ENCODE results near the gene TRIM46. TPM values are rescaled to one million over a fixed set of nuclear protein-coding genes. Genes with fewer than 3 reads are reported as not detected.

The TRIM46 gene
- total and polyA plus RNA-seq, 2 of the 13 experiments (the other 11 are each of a cell fraction or from before 2014, with no cell fraction given) = 0.04 to 0.09 TPM

GRCh38 chr1:155178441-155179111 is 4.9 kb downstream of the TRIM46 start (continued):
- no peak for TF ChIP-seq ZNF367 (CRISPR knock-in tag; IDR thresholded peaks at IDR 0.05; ENCODE audit: borderline replicate concordance)
- TF ChIP-seq EP300 (IDR thresholded peaks at IDR 0.05; ENCODE audit: low read depth in 2 of 2, low read length in 2 of 2) = peak in 1 of 2 experiments; percentile 39; a peak in 1 of 4 replicates
- no peak for TF ChIP-seq EP300 (CRISPR knock-in tag; IDR thresholded peaks at IDR 0.05; ENCODE audit: borderline replicate concordance)
- 0 out of 2 replicates have a peak, but pooled peaks have one; percentile 29 for TF ChIP-seq POLR2AphosphoS5 (IDR thresholded peaks at IDR 0.05; ENCODE audit: low read depth, low read length)
- no peak; the same call in 1 of the 2 replicates for TF ChIP-seq SOX5 (CRISPR knock-in tag; IDR thresholded peaks at IDR 0.05; ENCODE audit: borderline replicate concordance)
- TF ChIP-seq RORA (CRISPR knock-in tag; IDR thresholded peaks at IDR 0.05) = no peak
- TF ChIP-seq SOX6 (IDR thresholded peaks at IDR 0.05) = no peak
- TF ChIP-seq SOX6 (CRISPR knock-in tag; IDR thresholded peaks at IDR 0.05) = peak; percentile 58
- TF ChIP-seq ZSCAN21 (CRISPR knock-in tag; IDR thresholded peaks at IDR 0.05; ENCODE audit: borderline replicate concordance) = 0 out of 2 replicates have a peak, but pooled peaks have one; percentile 8
- TF ChIP-seq SP4 (CRISPR knock-in tag; IDR thresholded peaks at IDR 0.05) = no peak
- peak; percentile 71 for TF ChIP-seq ZNF574 (CRISPR knock-in tag; IDR thresholded peaks at IDR 0.05)
- TF ChIP-seq, protein P1, sequence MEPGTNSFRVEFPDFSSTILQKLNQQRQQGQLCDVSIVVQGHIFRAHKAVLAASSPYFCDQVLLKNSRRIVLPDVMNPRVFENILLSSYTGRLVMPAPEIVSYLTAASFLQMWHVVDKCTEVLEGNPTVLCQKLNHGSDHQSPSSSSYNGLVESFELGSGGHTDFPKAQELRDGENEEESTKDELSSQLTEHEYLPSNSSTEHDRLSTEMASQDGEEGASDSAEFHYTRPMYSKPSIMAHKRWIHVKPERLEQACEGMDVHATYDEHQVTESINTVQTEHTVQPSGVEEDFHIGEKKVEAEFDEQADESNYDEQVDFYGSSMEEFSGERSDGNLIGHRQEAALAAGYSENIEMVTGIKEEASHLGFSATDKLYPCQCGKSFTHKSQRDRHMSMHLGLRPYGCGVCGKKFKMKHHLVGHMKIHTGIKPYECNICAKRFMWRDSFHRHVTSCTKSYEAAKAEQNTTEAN (CRISPR knock-in tag; conservative IDR thresholded peaks at IDR 0.05) = no peak
- TF ChIP-seq, protein P2, sequence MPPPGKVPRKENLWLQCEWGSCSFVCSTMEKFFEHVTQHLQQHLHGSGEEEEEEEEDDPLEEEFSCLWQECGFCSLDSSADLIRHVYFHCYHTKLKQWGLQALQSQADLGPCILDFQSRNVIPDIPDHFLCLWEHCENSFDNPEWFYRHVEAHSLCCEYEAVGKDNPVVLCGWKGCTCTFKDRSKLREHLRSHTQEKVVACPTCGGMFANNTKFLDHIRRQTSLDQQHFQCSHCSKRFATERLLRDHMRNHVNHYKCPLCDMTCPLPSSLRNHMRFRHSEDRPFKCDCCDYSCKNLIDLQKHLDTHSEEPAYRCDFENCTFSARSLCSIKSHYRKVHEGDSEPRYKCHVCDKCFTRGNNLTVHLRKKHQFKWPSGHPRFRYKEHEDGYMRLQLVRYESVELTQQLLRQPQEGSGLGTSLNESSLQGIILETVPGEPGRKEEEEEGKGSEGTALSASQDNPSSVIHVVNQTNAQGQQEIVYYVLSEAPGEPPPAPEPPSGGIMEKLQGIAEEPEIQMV (CRISPR knock-in tag; IDR thresholded peaks at IDR 0.05; ENCODE audit: low read depth) = no peak
- TF ChIP-seq, protein P3, sequence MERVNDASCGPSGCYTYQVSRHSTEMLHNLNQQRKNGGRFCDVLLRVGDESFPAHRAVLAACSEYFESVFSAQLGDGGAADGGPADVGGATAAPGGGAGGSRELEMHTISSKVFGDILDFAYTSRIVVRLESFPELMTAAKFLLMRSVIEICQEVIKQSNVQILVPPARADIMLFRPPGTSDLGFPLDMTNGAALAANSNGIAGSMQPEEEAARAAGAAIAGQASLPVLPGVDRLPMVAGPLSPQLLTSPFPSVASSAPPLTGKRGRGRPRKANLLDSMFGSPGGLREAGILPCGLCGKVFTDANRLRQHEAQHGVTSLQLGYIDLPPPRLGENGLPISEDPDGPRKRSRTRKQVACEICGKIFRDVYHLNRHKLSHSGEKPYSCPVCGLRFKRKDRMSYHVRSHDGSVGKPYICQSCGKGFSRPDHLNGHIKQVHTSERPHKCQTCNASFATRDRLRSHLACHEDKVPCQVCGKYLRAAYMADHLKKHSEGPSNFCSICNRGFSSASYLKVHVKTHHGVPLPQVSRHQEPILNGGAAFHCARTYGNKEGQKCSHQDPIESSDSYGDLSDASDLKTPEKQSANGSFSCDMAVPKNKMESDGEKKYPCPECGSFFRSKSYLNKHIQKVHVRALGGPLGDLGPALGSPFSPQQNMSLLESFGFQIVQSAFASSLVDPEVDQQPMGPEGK (CRISPR knock-in tag; IDR thresholded peaks at IDR 0.05) = peak; percentile 30
- no peak for TF ChIP-seq ARNT2 (CRISPR knock-in tag; IDR thresholded peaks at IDR 0.05; ENCODE audit: low read depth)
- TF ChIP-seq ZNF746 (CRISPR knock-in tag; IDR thresholded peaks at IDR 0.05) = 0 out of 2 replicates have a peak, but pooled peaks have one; percentile 44
- TF ChIP-seq ZMYM2 (CRISPR knock-in tag; IDR thresholded peaks at IDR 0.05) = peak; percentile 82; the same call in 1 of the 2 replicates
- TF ChIP-seq SOX13 (IDR thresholded peaks at IDR 0.05) = no peak
- peak in 1 of 2 experiments; percentile 22; a peak in 1 of 4 replicates for TF ChIP-seq SOX13 (CRISPR knock-in tag; conservative IDR thresholded peaks at IDR 0.05 in 1 of 2, IDR thresholded peaks at IDR 0.05 in 1 of 2)
- no peak for TF ChIP-seq MBNL3 (CRISPR knock-in tag; conservative IDR thresholded peaks at IDR 0.05)
- no peak for TF ChIP-seq IRF2 (CRISPR knock-in tag; IDR thresholded peaks at IDR 0.05)
